ENCODE measurements around the gene PEAK1. TPM values are rescaled to one million over a fixed set of nuclear protein-coding genes. Genes with fewer than 3 reads are reported as not detected.

PEAK1 gene
- total and polyA plus RNA-seq, 9 of the 15 experiments (the other 6 are each of a cell fraction or from before 2014, with no cell fraction given), result 0.99 to 22.4 (median 10.8) TPM

DNA sequence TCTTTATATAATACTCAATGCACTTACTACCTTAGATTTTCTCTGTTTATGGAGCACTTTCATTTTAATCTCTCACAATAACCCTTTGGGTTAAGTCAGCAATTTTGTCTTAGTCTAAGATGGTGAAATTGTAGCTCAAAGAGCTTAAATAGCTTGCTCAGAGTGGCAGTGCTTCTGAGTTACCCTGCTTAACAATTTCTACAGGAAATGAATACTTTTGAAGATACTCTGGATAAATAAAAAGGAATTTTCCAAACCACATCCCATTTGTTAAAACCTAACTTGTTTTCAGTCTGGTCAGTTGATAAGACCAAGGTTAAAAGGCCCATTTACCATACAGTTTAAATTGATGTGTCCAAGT, 38.0 kb upstream of the PEAK1 start:
- H3K9ac ChIP-seq (ENCODE audit: insufficient read depth in 1 of 2, low read depth in 2 of 2, low read length in 2 of 2), result no peak overlapping the region
- no peaks in the 10 kb centered on the region for H4K20me1 ChIP-seq (replicated peaks; ENCODE audit: control insufficient read depth, insufficient read depth, low read length)
- POLR2A ChIA-PET, result no interaction called here
- no peak overlapping the region for H2AFZ ChIP-seq (ENCODE audit: low read depth, low read length)
- no peaks in the 10 kb centered on the region for H3K9me1 ChIP-seq (ENCODE audit: control insufficient read depth, insufficient read depth, low read length)
- ATAC-seq, result no peak
- no peaks in the 10 kb centered on the region for H3K27me3 ChIP-seq (ENCODE audit: control insufficient read depth in 2 of 2, insufficient read depth in 2 of 2, low read length in 2 of 2)
- FAIRE-seq, result no peak
- no peaks in the 10 kb centered on the region for H3K9me3 ChIP-seq (replicated peaks; ENCODE audit: control insufficient read depth, insufficient read depth, low read depth, low read length)
- H3K79me2 ChIP-seq (ENCODE audit: control insufficient read depth, insufficient read depth, low read length), result no peaks in the 10 kb centered on the region
- H3K27ac ChIP-seq (ENCODE audit: extremely low read depth, low read depth, low read length), result no peak overlapping the region
- DNase-seq (ENCODE audit: extremely low read depth in 1 of 4, low spot score in 3 of 4), result no peak
- TF ChIP-seq C11orf30 (IDR thresholded peaks at IDR 0.05; ENCODE audit: low read depth) (peak; percentile 40; the same call in 1 of the 2 replicates), MAFG (tag; conservative IDR thresholded peaks at IDR 0.05) (0 out of 2 replicates have a peak, but pooled peaks have one; percentile 6), COPS2 (conservative IDR thresholded peaks at IDR 0.05) (no peak), ZNF316 (IDR thresholded peaks at IDR 0.05) (peak; percentile 53)
- intact Hi-C loops (cut with micrococcal nuclease), result no loop called here
- H3K4me2 ChIP-seq (ENCODE audit: insufficient read depth, low read length), result no peak overlapping the region
- H3K4me3 ChIP-seq, result no peak overlapping the region
- BruUV-seq (replicated peaks), result no TSS peak
- CTCF ChIA-PET (ENCODE audit: low intra/inter-chr PET ratio), result no interaction called here
- H3K4me1 ChIP-seq (replicated peaks in 1 of 2; ENCODE audit: control insufficient read depth in 2 of 2, insufficient read depth in 2 of 2, low read length in 2 of 2), result peaks cover 0 to 7% of the 10 kb centered on the region in 2 experiments; a peak in 2 of 5 replicates
- in situ Hi-C loops (cut with MboI), result no loop called here
- peaks cover 29% of the 10 kb centered on the region; the same call in 2 of the 3 replicates for H3K36me3 ChIP-seq (ENCODE audit: control insufficient read depth, insufficient read depth, low read length)

- ATAC-seq (no peak), FAIRE-seq (no peak), DNase-seq (ENCODE audit: extremely low read depth in 1 of 4, low spot score in 3 of 4) (no peak)
- Histone ChIP-seq H3K9ac (ENCODE audit: insufficient read depth in 1 of 2, low read depth in 2 of 2, low read length in 2 of 2) (no peak overlapping the region), H4K20me1 (replicated peaks; ENCODE audit: control insufficient read depth, insufficient read depth, low read length) (no peaks in the 10 kb centered on the region), H3K9me3 (replicated peaks; ENCODE audit: control insufficient read depth, insufficient read depth, low read depth, low read length) (no peaks in the 10 kb centered on the region), H2AFZ (ENCODE audit: low read depth, low read length) (no peak overlapping the region), H3K4me3 (no peak overlapping the region), H3K36me3 (ENCODE audit: control insufficient read depth, insufficient read depth, low read length) (peaks cover 29% of the 10 kb centered on the region; the same call in 2 of the 3 replicates), H3K27ac (ENCODE audit: extremely low read depth, low read depth, low read length) (no peak overlapping the region), H3K4me2 (ENCODE audit: insufficient read depth, low read length) (no peak overlapping the region), H3K9me1 (ENCODE audit: control insufficient read depth, insufficient read depth, low read length) (no peaks in the 10 kb centered on the region), H3K79me2 (ENCODE audit: control insufficient read depth, insufficient read depth, low read length) (no peaks in the 10 kb centered on the region), H3K27me3 (ENCODE audit: control insufficient read depth in 2 of 2, insufficient read depth in 2 of 2, low read length in 2 of 2) (no peaks in the 10 kb centered on the region), H3K4me1 (replicated peaks in 1 of 2; ENCODE audit: control insufficient read depth in 2 of 2, insufficient read depth in 2 of 2, low read length in 2 of 2) (peaks cover 0 to 7% of the 10 kb centered on the region in 2 experiments; a peak in 2 of 5 replicates)
- intact Hi-C loops (cut with micrococcal nuclease), result no loop called here
- in situ Hi-C loops (cut with MboI), result no loop called here
- ChIA-PET CTCF (ENCODE audit: low intra/inter-chr PET ratio) (no interaction called here), POLR2A (no interaction called here)
- WGBS (ENCODE audit: insufficient coverage, low coverage, missing lambda C conversion rate), result 70% methylated on average over 5 of the region's 5 CpGs
- BruUV-seq (replicated peaks), result no TSS peak
- TF ChIP-seq CREB3L1 (IDR thresholded peaks at IDR 0.05; ENCODE audit: borderline replicate concordance, low read depth) (no peak), ARID2 (IDR thresholded peaks at IDR 0.05) (no peak), CXXC5 (CRISPR knock-in tag; IDR thresholded peaks at IDR 0.05) (no peak), ZNF354B (CRISPR knock-in tag; IDR thresholded peaks at IDR 0.05) (no peak), FOXJ2 (tag; IDR thresholded peaks at IDR 0.05) (no peak), TSC22D4 (tag; IDR thresholded peaks at IDR 0.05) (no peak), MTA1 (IDR thresholded peaks at IDR 0.05; ENCODE audit: borderline replicate concordance) (no peak), ZNF507 (tag; conservative IDR thresholded peaks at IDR 0.05) (no peak), MED1 (CRISPR knock-in tag; IDR thresholded peaks at IDR 0.05; ENCODE audit: borderline replicate concordance) (no peak), MECOM (CRISPR knock-in tag; IDR thresholded peaks at IDR 0.05) (no peak), TAF1 (IDR thresholded peaks at IDR 0.05; ENCODE audit: control insufficient read depth, extremely low read depth, insufficient read depth, low read length, severe bottlenecking) (no peak), ZNF41 (CRISPR knock-in tag; conservative IDR thresholded peaks at IDR 0.05) (no peak), SNIP1 (IDR thresholded peaks at IDR 0.05; ENCODE audit: low read depth) (no peak), SMAD1 (IDR thresholded peaks at IDR 0.05; ENCODE audit: low read depth, low read length, partially characterized antibody) (no peak)
Observed at GRCh38 chr15:77457191-77457904, 37.4 kb upstream of the PEAK1 start.

Measured in K562 (cell line).